ENCODE results near the gene NEGR1.

NEGR1 gene

GRCh38 chr1:72060466-72061245 lies 221.7 kb downstream of the NEGR1 start:
- no peak for DNase-seq (ENCODE audit: low read depth)
- no peak overlapping the region for H3K4me3 ChIP-seq (ENCODE audit: low read depth, low read length)
- TF ChIP-seq CTCF (conservative IDR thresholded peaks at IDR 0.05; ENCODE audit: low read depth, low read length), result no peak

GRCh38 chr1:72056516-72056915 lies 225.8 kb downstream of the NEGR1 start:
- no peak overlapping the region for H3K4me3 ChIP-seq (ENCODE audit: low read depth, low read length)
- no peak for DNase-seq (ENCODE audit: low read depth)
- no peak for TF ChIP-seq CTCF (conservative IDR thresholded peaks at IDR 0.05; ENCODE audit: low read depth, low read length)

GRCh38 chr1:72051538-72051937 lies 230.8 kb downstream of the NEGR1 start:
- DNase-seq (ENCODE audit: low read depth), result no peak
- no peak for TF ChIP-seq CTCF (conservative IDR thresholded peaks at IDR 0.05; ENCODE audit: low read depth, low read length)

GRCh38 chr1:72050551-72050950 lies 231.8 kb downstream of the NEGR1 start:
- DNase-seq (ENCODE audit: low read depth), result no peak
- H3K4me3 ChIP-seq (ENCODE audit: low read depth, low read length), result no peak overlapping the region
- TF ChIP-seq CTCF (conservative IDR thresholded peaks at IDR 0.05; ENCODE audit: low read depth, low read length), result no peak

More at GRCh38 chr1:72051538-72051937, 230.8 kb downstream of the NEGR1 start:
- H3K4me3 ChIP-seq (ENCODE audit: low read depth, low read length), result no peak overlapping the region

- peak; percentile 58 for TF ChIP-seq CTCF (conservative IDR thresholded peaks at IDR 0.05; ENCODE audit: low read depth, low read length)
- H3K4me3 ChIP-seq (ENCODE audit: low read depth, low read length), result no peak overlapping the region
- peak; percentile 43 for DNase-seq (ENCODE audit: low read depth)
Observed at GRCh38 chr1:72037745-72038343, 244.5 kb downstream of the NEGR1 start.

- no peak overlapping the region for H3K4me3 ChIP-seq (ENCODE audit: low read depth, low read length)
- DNase-seq (ENCODE audit: low read depth), result no peak
- TF ChIP-seq CTCF (conservative IDR thresholded peaks at IDR 0.05; ENCODE audit: low read depth, low read length), result no peak
Observed at GRCh38 chr1:72034827-72035226, 247.5 kb downstream of the NEGR1 start.

All from choroid plexus epithelial cell (primary cell).